Right lobe of liver (tissue), 6 donors: ENCODE measurements around the gene MTM1. TPM values are rescaled to one million over a fixed set of nuclear protein-coding genes. Genes with fewer than 3 reads are reported as not detected.

Source experiments
- ATAC-seq, 4 donors: fragments of 200-7000 bp; cut with Tn5 transposase; one replicate each; pipeline ENCODE4 v1.9.1; 2020; ENCODE audit warnings: mild to moderate bottlenecking in 4 of 4, moderate library complexity in 4 of 4
- DNase-seq, 3 donors: peaks; one replicate each; pipeline ENCODE4 v3.0.0-alpha.2; 2020
- H3K27ac ChIP-seq, 3 donors: fragments of 200-600 bp; one replicate each; pipeline ENCODE4 v1.8.0; 2022
- H3K27me3 ChIP-seq, 2 donors: fragments of 200-600 bp; one replicate each; pipeline ENCODE4 v1.8.0; 2022
- H3K36me3 ChIP-seq, 4 donors: fragments of 200-600 bp; sonication (generic) in 1 of 4; one replicate each; pipeline versions ENCODE4 v1.5.1 to v1.8.0; 2017 to 2022; ENCODE audit warnings: control low read depth in 1 of 4
- H3K4me1 ChIP-seq, 4 donors: fragments of 200-600 bp; sonication (generic) in 1 of 4; one replicate each; pipeline versions ENCODE4 v1.5.1 to v1.8.0; 2017 to 2022; ENCODE audit warnings: control low read depth in 1 of 4
- H3K4me3 ChIP-seq, 3 donors: fragments of 200-600 bp; one replicate each; pipeline ENCODE4 v1.8.0; 2022
- H3K9me3 ChIP-seq, 4 donors: fragments of 200-600 bp; sonication (generic) in 1 of 4; one replicate each; pipeline versions ENCODE4 v1.5.1 to v1.8.0; 2017 to 2022; ENCODE audit warnings: control low read depth in 1 of 4
- POLR2A ChIP-seq: fragments of 450-650 bp; IDR thresholded peaks from one replicate; pipeline ENCODE4 v1.6.1; 2017; ENCODE audit warnings: antibody characterized with exemption, mild to moderate bottlenecking
- WGBS: methylation state at CpG from one replicate; pipeline ENCODE4 v1.1.6; 2018; ENCODE audit warnings: low coverage, low lambda C conversion rate; ENCODE audit not compliant: insufficient coverage; ENCODE audit errors: missing lambda C conversion rate; 5-methylcytosine and 5-hydroxymethylcytosine counted together
- intact Hi-C, 2 donors: fragments of 100-400 bp; cut with DNase I; formaldehyde crosslinking; loops; one replicate each; pipeline versions ENCODE4 v1.11.2 to v1.14.1; 2022
- total RNA-seq, 6 experiments: library from RNA; depleted of rRNA in 2 of 6; stranded (reverse); fragments of >200 nt in 2 of 6; fragmentation: NEBNext Ultra II Directional in 3 of 6; extraction: Animal tissue kit (Norgen Biotek cat#: 25700) in 3 of 6; gene quantifications; one replicate each; pipeline versions ENCODE4 v1.1.0 to v1.2.4, GENCODE V29; 2016 to 2023
- TF ChIP-seq, protein P1 (sequence below), 4 donors: fragments of 200-600 bp in 3 of 4; fragments of 450-650 bp in 1 of 4; IDR thresholded peaks; one replicate each; pipeline versions ENCODE4 v1.5.1 to v1.8.0; 2016 to 2022; ENCODE audit warnings: antibody characterized with exemption in 4 of 4, mild to moderate bottlenecking in 2 of 4
- donor health status: DM: no; HTN: yes; CAD: no.
- donor health status: DM: no; HTN: no; CAD: no.
- donor health status: DM: no; HTN: no; CAD: no.
- donor health status: DM: no; HTN: yes; CAD: no.
- donor health status: DM: no; HTN: yes; CAD: no.

Gene MTM1
- total RNA-seq, 6 experiments from 2014 or later: 9.8 to 18.0 (median 13.5) TPM

DNA sequence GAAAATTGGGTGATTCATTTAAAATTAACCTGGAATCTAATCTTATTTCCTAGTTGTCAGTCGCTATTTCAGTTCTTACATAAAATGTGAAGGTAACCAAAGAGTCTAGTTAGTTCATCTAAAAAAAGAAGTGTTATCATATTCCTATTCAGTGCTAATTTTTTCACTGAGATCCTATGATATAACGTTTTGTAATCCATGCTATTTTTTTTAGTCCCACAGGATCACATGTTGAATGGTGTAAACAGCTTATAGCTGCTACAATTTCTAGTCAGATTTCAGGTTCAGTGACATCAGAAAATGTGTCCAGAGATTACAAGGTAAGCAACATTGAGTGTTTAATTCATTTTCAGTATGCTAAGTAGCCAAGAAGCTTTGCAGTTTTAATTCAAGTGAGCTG, 130.6 kb downstream of the MTM1 start:
- Histone ChIP-seq H3K27me3 (no peaks in the 10 kb centered on the region), H3K4me1 (peaks cover 0 to 5% (median 0%) of the 10 kb centered on the region in 4 donors), H3K27ac (no peak overlapping the region), H3K36me3 (no peaks in the 10 kb centered on the region), H3K9me3 (no peaks in the 10 kb centered on the region), H3K4me3 (no peak overlapping the region)
- intact Hi-C loops: no loop called here
- TF ChIP-seq POLR2A: no peak
- TF ChIP-seq, protein P1, sequence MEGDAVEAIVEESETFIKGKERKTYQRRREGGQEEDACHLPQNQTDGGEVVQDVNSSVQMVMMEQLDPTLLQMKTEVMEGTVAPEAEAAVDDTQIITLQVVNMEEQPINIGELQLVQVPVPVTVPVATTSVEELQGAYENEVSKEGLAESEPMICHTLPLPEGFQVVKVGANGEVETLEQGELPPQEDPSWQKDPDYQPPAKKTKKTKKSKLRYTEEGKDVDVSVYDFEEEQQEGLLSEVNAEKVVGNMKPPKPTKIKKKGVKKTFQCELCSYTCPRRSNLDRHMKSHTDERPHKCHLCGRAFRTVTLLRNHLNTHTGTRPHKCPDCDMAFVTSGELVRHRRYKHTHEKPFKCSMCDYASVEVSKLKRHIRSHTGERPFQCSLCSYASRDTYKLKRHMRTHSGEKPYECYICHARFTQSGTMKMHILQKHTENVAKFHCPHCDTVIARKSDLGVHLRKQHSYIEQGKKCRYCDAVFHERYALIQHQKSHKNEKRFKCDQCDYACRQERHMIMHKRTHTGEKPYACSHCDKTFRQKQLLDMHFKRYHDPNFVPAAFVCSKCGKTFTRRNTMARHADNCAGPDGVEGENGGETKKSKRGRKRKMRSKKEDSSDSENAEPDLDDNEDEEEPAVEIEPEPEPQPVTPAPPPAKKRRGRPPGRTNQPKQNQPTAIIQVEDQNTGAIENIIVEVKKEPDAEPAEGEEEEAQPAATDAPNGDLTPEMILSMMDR (IDR thresholded peaks at IDR 0.05): no peak
- WGBS: 32% methylated on average over 2 of the region's 2 CpGs
- ATAC-seq: no peak
- DNase-seq: no peak

DNA sequence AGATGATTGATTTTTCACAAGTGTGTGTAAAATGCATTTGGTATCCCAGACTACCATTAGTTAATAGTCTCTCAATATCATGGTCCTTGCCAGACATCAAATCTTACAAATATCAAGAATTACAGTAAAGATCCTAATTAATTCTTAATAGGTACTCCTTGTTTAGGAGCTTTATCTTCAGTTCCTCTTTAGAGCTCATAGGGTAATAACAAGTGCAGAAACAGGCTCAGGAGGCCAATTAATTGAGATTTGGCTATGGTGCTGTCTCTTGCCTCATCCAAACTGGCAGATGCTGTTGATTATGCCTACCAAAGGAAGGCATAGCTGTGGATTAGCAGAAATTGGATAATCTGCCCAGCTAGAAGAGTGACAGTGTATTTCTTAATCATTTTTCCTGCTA, 131.7 kb downstream of the MTM1 start:
- no peak overlapping the region for H3K27ac ChIP-seq
- no peaks in the 10 kb centered on the region for H3K27me3 ChIP-seq
- DNase-seq: no peak
- intact Hi-C loops: no loop called here
- H3K4me1 ChIP-seq: no peaks in the 10 kb centered on the region
- H3K36me3 ChIP-seq: no peaks in the 10 kb centered on the region
- TF ChIP-seq POLR2A: no peak
- TF ChIP-seq, protein P1 (IDR thresholded peaks at IDR 0.05): no peak
- no peaks in the 10 kb centered on the region for H3K9me3 ChIP-seq
- no peak for ATAC-seq
- no peak overlapping the region for H3K4me3 ChIP-seq

DNA sequence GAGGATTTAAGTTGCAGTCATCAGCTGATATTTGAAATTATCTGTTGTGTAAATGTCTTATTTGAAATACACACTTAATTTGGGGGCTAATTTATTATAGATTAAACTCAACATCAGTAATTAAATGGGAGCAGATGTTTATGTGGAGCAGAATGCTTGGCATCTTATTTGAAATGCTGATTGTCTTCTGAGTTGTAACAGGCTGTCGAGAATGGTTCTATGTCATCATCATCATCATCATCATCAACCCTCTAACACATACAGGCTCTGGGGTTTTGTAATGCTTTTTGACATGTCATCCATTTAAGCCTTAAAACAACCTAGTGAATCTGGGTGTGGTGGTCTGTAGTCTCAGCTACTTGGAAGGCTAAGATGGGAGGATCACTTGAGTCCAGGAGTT, 133.0 kb downstream of the MTM1 start:
- Histone ChIP-seq H3K27ac (no peak overlapping the region), H3K27me3 (no peaks in the 10 kb centered on the region), H3K9me3 (no peaks in the 10 kb centered on the region), H3K4me3 (no peak overlapping the region), H3K4me1 (no peaks in the 10 kb centered on the region), H3K36me3 (no peaks in the 10 kb centered on the region)
- DNase-seq (no peak), ATAC-seq (no peak)
- TF ChIP-seq, protein P1 (IDR thresholded peaks at IDR 0.05): no peak
- TF ChIP-seq POLR2A: no peak
- 89% methylated on average over 1 of the region's 1 CpG for WGBS
- intact Hi-C loops: no loop called here

DNA sequence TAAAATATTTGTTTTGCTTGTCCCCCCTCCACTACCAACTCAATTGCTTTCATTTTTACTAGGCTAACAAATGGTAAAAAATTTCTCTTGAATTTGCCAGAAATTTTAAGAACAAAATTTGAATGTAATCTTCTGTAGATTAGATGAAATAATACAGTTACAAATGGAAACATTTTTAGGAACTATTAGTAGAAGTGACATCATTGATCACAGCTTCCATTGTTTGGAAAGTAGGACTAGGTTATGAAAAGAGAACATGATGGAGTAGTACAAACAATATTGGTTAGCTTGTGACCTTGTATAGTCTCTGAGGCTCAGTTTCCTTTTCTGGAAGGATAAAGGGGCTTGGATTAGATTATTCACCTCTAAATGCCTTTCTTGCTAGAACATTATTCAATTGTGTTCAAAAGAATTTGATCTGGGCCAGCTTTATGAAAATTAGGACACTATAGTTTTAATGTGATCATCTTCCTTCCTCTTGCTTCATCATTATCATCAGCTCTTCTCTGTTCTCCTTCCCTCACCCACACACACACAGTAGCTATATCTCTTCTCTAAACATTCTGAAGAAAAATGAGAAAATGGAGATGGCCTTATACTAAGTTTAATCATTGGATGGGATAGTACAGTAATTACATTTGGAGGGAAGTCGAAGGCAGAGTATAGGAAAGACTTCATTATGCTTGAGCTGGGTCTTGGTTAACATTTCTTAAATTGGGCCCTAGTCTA, 134.7 kb downstream of the MTM1 start:
- WGBS: 53% methylated on average over 1 of the region's 1 CpG
- DNase-seq (no peak), ATAC-seq (no peak)
- Histone ChIP-seq H3K27me3 (no peaks in the 10 kb centered on the region), H3K4me1 (no peaks in the 10 kb centered on the region), H3K27ac (no peak overlapping the region), H3K9me3 (no peaks in the 10 kb centered on the region), H3K4me3 (no peak overlapping the region), H3K36me3 (no peaks in the 10 kb centered on the region)
- intact Hi-C loops: no loop called here
- TF ChIP-seq POLR2A: no peak
- TF ChIP-seq, protein P1 (IDR thresholded peaks at IDR 0.05): no peak

DNA sequence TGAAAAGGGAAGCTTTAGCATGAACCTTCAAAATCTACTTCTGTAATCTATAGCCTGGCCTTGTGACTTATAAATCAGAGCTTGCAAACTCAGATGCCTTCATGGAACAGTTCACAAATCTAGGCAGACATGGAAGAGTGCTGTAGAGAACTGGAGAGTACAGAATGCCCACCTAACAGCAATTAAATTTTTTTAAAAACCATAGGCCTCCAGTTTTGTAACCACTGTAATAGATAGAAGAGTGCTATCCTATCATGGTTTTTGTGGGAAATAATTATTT, 135.2 kb downstream of the MTM1 start:
- intact Hi-C loops: no loop called here
- Histone ChIP-seq H3K9me3 (no peaks in the 10 kb centered on the region), H3K36me3 (no peaks in the 10 kb centered on the region), H3K4me1 (no peaks in the 10 kb centered on the region), H3K27me3 (no peaks in the 10 kb centered on the region), H3K4me3 (no peak overlapping the region), H3K27ac (no peak overlapping the region)
- no peak for ATAC-seq
- no peak for DNase-seq
- TF ChIP-seq, protein P1 (IDR thresholded peaks at IDR 0.05): no peak
- no peak for TF ChIP-seq POLR2A
